Measurements from ENCODE around the gene RTN1.

RTN1 gene

DNA sequence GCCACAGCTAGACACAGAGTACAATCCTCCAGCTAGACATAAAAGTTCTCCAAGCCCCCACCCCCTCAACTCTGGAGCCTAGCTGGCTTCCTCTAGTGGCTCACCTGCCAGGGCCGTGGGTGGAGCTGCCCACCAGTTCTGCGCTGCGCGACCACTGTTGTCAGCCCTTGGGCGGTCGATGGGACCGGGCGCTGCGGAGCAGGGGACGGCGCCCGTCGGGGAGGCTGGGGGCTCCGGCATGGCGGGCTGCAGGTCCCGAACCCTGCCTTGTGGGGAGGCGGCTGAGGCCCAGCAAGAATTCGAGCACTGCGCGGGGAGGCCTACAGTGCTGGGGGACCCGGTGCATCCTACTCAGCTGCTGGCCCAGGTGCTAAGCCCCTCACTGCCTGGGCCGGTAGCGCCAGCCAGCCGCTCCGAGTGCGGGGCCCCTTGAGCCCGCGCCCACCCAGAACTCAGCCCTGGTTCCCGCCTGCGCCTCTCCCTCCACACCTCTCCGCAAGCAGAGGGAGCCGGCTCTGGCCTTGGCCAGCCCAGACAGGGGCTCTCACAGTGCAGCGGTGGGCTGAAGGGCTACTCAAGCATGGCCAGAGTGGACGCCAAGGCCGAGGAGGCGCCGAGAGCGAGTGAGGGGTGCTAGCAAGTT is 51.0 kb downstream of the RTN1 start:
- H3K9me3 ChIP-seq (replicated peaks in 1 of 2; ENCODE audit: control insufficient read depth in 2 of 2, insufficient read depth in 1 of 2, low read depth in 1 of 2, low read length in 2 of 2): peaks cover 0 to 3% of the 10 kb centered on the region in 2 donors
- DNase-seq (ENCODE audit: low spot score): no peak
- no peak overlapping the region for H4K91ac ChIP-seq (ENCODE audit: low read depth, low read length, poor library complexity)
- no peak overlapping the region for H2BK12ac ChIP-seq (ENCODE audit: low read length)
- H2AK5ac ChIP-seq (ENCODE audit: low read depth, low read length): no peak overlapping the region
- H3K9ac ChIP-seq (ENCODE audit: low read depth, low read length, poor library complexity): no peak overlapping the region
- no peak overlapping the region for H2BK15ac ChIP-seq (ENCODE audit: low read length)
- H3K4me1 ChIP-seq (ENCODE audit: control insufficient read depth in 2 of 2, insufficient read depth in 1 of 2, low read depth in 1 of 2, low read length in 2 of 2): no peaks in the 10 kb centered on the region
- no peak overlapping the region for H3K4ac ChIP-seq (ENCODE audit: low read length)
- no peaks in the 10 kb centered on the region for H3K79me1 ChIP-seq (ENCODE audit: low read depth, low read length)
- H3K23ac ChIP-seq (ENCODE audit: low read depth, low read length, poor library complexity): no peak overlapping the region
- no peak overlapping the region for H4K8ac ChIP-seq (ENCODE audit: low read depth, low read length)
- WGBS, 2 donors (ENCODE audit: extremely low coverage in 2 of 2, insufficient read length in 2 of 2, insufficient replicate concordance in 1 of 2): no CpG with 5 or more reads among the region's 38 CpGs
- no peak overlapping the region for H3K27ac ChIP-seq (replicated peaks; ENCODE audit: low read length)
- H2BK120ac ChIP-seq (ENCODE audit: low read depth, low read length): no peak overlapping the region
- no peak overlapping the region for H3K4me2 ChIP-seq (ENCODE audit: insufficient read depth, low read length, poor library complexity, severe bottlenecking)
- no peak overlapping the region for H3K14ac ChIP-seq (ENCODE audit: low read length)
- H3K27me3 ChIP-seq (ENCODE audit: control insufficient read depth in 3 of 3, insufficient read depth in 3 of 3, low read depth in 1 of 3, low read length in 3 of 3): no peaks in the 10 kb centered on the region
- H3K4me3 ChIP-seq (ENCODE audit: low read length in 2 of 2): no peak overlapping the region
- no peak overlapping the region for H2BK5ac ChIP-seq (ENCODE audit: low read length)
- H2AFZ ChIP-seq (ENCODE audit: low read length): no peak overlapping the region
- H3K18ac ChIP-seq (ENCODE audit: low read length): no peak overlapping the region
- no peaks in the 10 kb centered on the region for H3K36me3 ChIP-seq (replicated peaks in 1 of 2; ENCODE audit: control insufficient read depth in 2 of 2, insufficient read depth in 2 of 2, low read length in 2 of 2)

DNA sequence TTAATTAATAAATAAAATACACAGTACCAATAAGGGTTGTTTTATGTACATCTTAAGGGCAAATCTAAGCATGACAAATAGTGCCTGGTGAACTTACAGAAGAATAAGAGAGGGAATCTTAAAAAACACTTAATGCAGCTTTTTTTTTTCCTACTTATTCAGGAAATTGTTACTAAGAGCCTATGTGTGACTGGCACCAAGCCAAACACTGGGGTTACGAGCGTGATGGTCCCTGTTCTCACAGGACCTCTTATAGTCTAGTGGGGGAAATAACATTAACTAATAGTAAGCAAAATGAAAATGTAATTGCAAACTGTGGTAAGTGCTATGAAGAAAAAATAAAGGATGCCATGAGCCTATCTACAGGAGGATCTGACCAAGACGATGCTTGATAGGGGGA is 53.6 kb downstream of the RTN1 start:
- Histone ChIP-seq H3K4me2 (ENCODE audit: insufficient read depth, low read length, poor library complexity, severe bottlenecking) (no peak overlapping the region), H2BK120ac (ENCODE audit: low read depth, low read length) (no peak overlapping the region), H3K27me3 (ENCODE audit: control insufficient read depth in 3 of 3, insufficient read depth in 3 of 3, low read depth in 1 of 3, low read length in 3 of 3) (no peaks in the 10 kb centered on the region), H3K18ac (ENCODE audit: low read length) (no peak overlapping the region), H2BK5ac (ENCODE audit: low read length) (no peak overlapping the region), H3K4ac (ENCODE audit: low read length) (no peak overlapping the region), H2BK12ac (ENCODE audit: low read length) (no peak overlapping the region), H2AK5ac (ENCODE audit: low read depth, low read length) (no peak overlapping the region), H3K27ac (replicated peaks; ENCODE audit: low read length) (no peak overlapping the region), H4K91ac (ENCODE audit: low read depth, low read length, poor library complexity) (no peak overlapping the region), H2AFZ (ENCODE audit: low read length) (no peak overlapping the region), H3K36me3 (replicated peaks in 1 of 2; ENCODE audit: control insufficient read depth in 2 of 2, insufficient read depth in 2 of 2, low read length in 2 of 2) (no peaks in the 10 kb centered on the region), H3K9ac (ENCODE audit: low read depth, low read length, poor library complexity) (no peak overlapping the region), H3K23ac (ENCODE audit: low read depth, low read length, poor library complexity) (no peak overlapping the region), H3K9me3 (replicated peaks in 1 of 2; ENCODE audit: control insufficient read depth in 2 of 2, insufficient read depth in 1 of 2, low read depth in 1 of 2, low read length in 2 of 2) (peaks cover 0 to 3% of the 10 kb centered on the region in 2 donors), H3K79me1 (ENCODE audit: low read depth, low read length) (no peaks in the 10 kb centered on the region), H4K8ac (ENCODE audit: low read depth, low read length) (no peak overlapping the region), H3K4me3 (ENCODE audit: low read length in 2 of 2) (no peak overlapping the region), H3K4me1 (ENCODE audit: control insufficient read depth in 2 of 2, insufficient read depth in 1 of 2, low read depth in 1 of 2, low read length in 2 of 2) (peaks cover 0 to 3% of the 10 kb centered on the region in 2 donors), H2BK15ac (ENCODE audit: low read length) (no peak overlapping the region), H3K14ac (ENCODE audit: low read length) (no peak overlapping the region)
- DNase-seq (ENCODE audit: low spot score): no peak
- no CpG with 5 or more reads among the region's 3 CpGs for WGBS, 2 donors (ENCODE audit: extremely low coverage in 2 of 2, insufficient read length in 2 of 2, insufficient replicate concordance in 1 of 2)

DNA sequence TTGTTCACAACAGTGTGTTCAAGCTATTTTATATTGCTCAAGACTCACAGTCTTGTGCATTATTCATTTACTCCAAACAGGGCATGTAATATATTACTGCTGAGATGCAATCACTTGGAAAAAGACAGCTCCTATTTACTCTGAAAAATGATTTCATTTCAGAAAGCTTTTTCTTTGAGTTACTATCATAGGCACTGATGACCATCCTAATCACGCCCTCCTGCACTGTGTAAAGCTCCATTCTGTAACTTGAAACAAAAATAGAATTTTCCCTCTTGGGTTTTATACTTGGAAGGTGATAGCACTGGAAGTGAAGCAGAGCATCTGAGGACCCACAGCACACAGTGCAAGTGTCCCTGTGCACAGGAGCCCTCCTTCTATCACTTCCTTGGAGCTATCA is 55.6 kb downstream of the RTN1 start:
- Histone ChIP-seq H3K4me1 (ENCODE audit: control insufficient read depth in 2 of 2, insufficient read depth in 1 of 2, low read depth in 1 of 2, low read length in 2 of 2) (peaks cover 0 to 3% of the 10 kb centered on the region in 2 donors), H2BK12ac (ENCODE audit: low read length) (no peak overlapping the region), H3K4me2 (ENCODE audit: insufficient read depth, low read length, poor library complexity, severe bottlenecking) (no peak overlapping the region), H3K9ac (ENCODE audit: low read depth, low read length, poor library complexity) (no peak overlapping the region), H4K8ac (ENCODE audit: low read depth, low read length) (no peak overlapping the region), H2AK5ac (ENCODE audit: low read depth, low read length) (no peak overlapping the region), H3K9me3 (replicated peaks in 1 of 2; ENCODE audit: control insufficient read depth in 2 of 2, insufficient read depth in 1 of 2, low read depth in 1 of 2, low read length in 2 of 2) (peaks cover 0 to 3% of the 10 kb centered on the region in 2 donors), H3K18ac (ENCODE audit: low read length) (no peak overlapping the region), H3K27ac (replicated peaks; ENCODE audit: low read length) (no peak overlapping the region), H3K27me3 (ENCODE audit: control insufficient read depth in 3 of 3, insufficient read depth in 3 of 3, low read depth in 1 of 3, low read length in 3 of 3) (peaks cover 0 to 3% (median 0%) of the 10 kb centered on the region in 3 experiments), H4K91ac (ENCODE audit: low read depth, low read length, poor library complexity) (no peak overlapping the region), H3K14ac (ENCODE audit: low read length) (no peak overlapping the region), H2BK120ac (ENCODE audit: low read depth, low read length) (no peak overlapping the region), H3K36me3 (replicated peaks in 1 of 2; ENCODE audit: control insufficient read depth in 2 of 2, insufficient read depth in 2 of 2, low read length in 2 of 2) (no peaks in the 10 kb centered on the region), H3K23ac (ENCODE audit: low read depth, low read length, poor library complexity) (no peak overlapping the region), H3K4me3 (ENCODE audit: low read length in 2 of 2) (no peak overlapping the region), H2AFZ (ENCODE audit: low read length) (no peak overlapping the region), H3K4ac (ENCODE audit: low read length) (no peak overlapping the region), H3K79me1 (ENCODE audit: low read depth, low read length) (no peaks in the 10 kb centered on the region), H2BK5ac (ENCODE audit: low read length) (no peak overlapping the region), H2BK15ac (ENCODE audit: low read length) (no peak overlapping the region)
- DNase-seq (ENCODE audit: low spot score): no peak
- WGBS, 2 donors (ENCODE audit: extremely low coverage in 2 of 2, insufficient read length in 2 of 2, insufficient replicate concordance in 1 of 2): no CpG with 5 or more reads among the region's 1 CpG

DNA sequence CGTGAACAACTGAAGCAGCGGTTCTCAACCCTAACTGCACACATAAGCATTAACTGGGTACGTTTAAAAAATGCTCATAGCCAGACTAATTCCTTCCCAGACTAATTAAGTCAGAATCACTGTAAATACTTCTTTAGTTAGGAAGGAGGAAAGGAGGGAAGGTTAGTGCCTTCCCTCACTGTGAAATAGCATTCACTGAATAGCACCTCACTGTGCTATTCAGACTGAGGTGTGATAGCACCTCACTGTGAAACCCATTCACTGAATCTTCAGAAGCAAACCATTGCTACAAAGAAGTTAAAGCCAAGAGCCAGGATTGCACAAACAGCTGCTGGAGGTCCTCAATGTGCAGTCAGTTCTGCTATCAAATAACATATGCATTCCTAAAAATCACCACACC is 58.8 kb downstream of the RTN1 start:
- H2AK5ac ChIP-seq (ENCODE audit: low read depth, low read length): no peak overlapping the region
- H3K4ac ChIP-seq (ENCODE audit: low read length): no peak overlapping the region
- H3K18ac ChIP-seq (ENCODE audit: low read length): no peak overlapping the region
- H2BK120ac ChIP-seq (ENCODE audit: low read depth, low read length): no peak overlapping the region
- H3K9ac ChIP-seq (ENCODE audit: low read depth, low read length, poor library complexity): no peak overlapping the region
- H3K23ac ChIP-seq (ENCODE audit: low read depth, low read length, poor library complexity): no peak overlapping the region
- H3K9me3 ChIP-seq (replicated peaks in 1 of 2; ENCODE audit: control insufficient read depth in 2 of 2, insufficient read depth in 1 of 2, low read depth in 1 of 2, low read length in 2 of 2): no peaks in the 10 kb centered on the region
- H2AFZ ChIP-seq (ENCODE audit: low read length): no peak overlapping the region
- H3K4me1 ChIP-seq (ENCODE audit: control insufficient read depth in 2 of 2, insufficient read depth in 1 of 2, low read depth in 1 of 2, low read length in 2 of 2): peaks cover 0 to 3% of the 10 kb centered on the region in 2 donors
- no peak overlapping the region for H2BK5ac ChIP-seq (ENCODE audit: low read length)
- no peak overlapping the region for H4K8ac ChIP-seq (ENCODE audit: low read depth, low read length)
- H3K4me3 ChIP-seq (ENCODE audit: low read length in 2 of 2): no peak overlapping the region
- no peak overlapping the region for H2BK12ac ChIP-seq (ENCODE audit: low read length)
- H2BK15ac ChIP-seq (ENCODE audit: low read length): no peak overlapping the region
- no peak overlapping the region for H3K14ac ChIP-seq (ENCODE audit: low read length)
- H3K27me3 ChIP-seq (ENCODE audit: control insufficient read depth in 3 of 3, insufficient read depth in 3 of 3, low read depth in 1 of 3, low read length in 3 of 3): peaks cover 0 to 3% (median 0%) of the 10 kb centered on the region in 3 experiments
- no peaks in the 10 kb centered on the region for H3K79me1 ChIP-seq (ENCODE audit: low read depth, low read length)
- no CpG with 5 or more reads among the region's 3 CpGs for WGBS, 2 donors (ENCODE audit: extremely low coverage in 2 of 2, insufficient read length in 2 of 2, insufficient replicate concordance in 1 of 2)
- no peak overlapping the region for H3K4me2 ChIP-seq (ENCODE audit: insufficient read depth, low read length, poor library complexity, severe bottlenecking)
- peak; percentile 14 for DNase-seq (ENCODE audit: low spot score)
- H3K36me3 ChIP-seq (replicated peaks in 1 of 2; ENCODE audit: control insufficient read depth in 2 of 2, insufficient read depth in 2 of 2, low read length in 2 of 2): no peaks in the 10 kb centered on the region
- no peak overlapping the region for H4K91ac ChIP-seq (ENCODE audit: low read depth, low read length, poor library complexity)
- H3K27ac ChIP-seq (replicated peaks; ENCODE audit: low read length): no peak overlapping the region
